ENCODE data around the gene CCSER2.
"Not testable (repeated sequence)": the region's sequence is repeated elsewhere in the genome, so short reads cannot be mapped to it uniquely, and the experiment has no call there.

Gene CCSER2

GRCh38 chr10:84314275-84314674, 14.1 kb upstream of the CCSER2 start:
- DNase-seq (ENCODE audit: low spot score), result no peak

- DNase-seq (ENCODE audit: low spot score), result no peak
These were observed 11.2 kb upstream of the CCSER2 start for GRCh38 chr10:84317174-84317573.

DNA sequence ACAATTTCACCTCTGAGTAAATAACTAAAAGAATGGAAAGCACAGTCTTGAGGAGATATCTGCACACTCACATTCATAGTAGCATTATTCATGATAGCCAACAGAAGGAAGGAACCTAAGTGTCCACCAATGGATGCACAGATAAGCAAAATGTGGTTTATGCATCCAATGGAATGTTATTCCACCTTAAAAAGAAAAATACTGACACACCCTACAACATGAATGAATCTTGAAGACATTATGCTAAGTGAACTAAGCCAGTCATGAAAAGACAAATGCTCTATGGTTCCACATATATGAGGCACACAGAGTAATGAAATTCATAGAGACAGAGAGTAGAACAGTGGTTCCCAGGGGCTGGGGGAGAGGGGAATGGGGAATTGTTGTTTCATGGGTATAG, 6.5 kb upstream of the CCSER2 start:
- no peak for DNase-seq (ENCODE audit: low spot score)

GRCh38 chr10:84323566-84323965, 4.8 kb upstream of the CCSER2 start:
- DNase-seq (ENCODE audit: low spot score), result not testable (repeated sequence)

GRCh38 chr10:84326995-84327394, 1.4 kb upstream of the CCSER2 start:
- not testable (repeated sequence) for DNase-seq (ENCODE audit: low spot score)

DNA sequence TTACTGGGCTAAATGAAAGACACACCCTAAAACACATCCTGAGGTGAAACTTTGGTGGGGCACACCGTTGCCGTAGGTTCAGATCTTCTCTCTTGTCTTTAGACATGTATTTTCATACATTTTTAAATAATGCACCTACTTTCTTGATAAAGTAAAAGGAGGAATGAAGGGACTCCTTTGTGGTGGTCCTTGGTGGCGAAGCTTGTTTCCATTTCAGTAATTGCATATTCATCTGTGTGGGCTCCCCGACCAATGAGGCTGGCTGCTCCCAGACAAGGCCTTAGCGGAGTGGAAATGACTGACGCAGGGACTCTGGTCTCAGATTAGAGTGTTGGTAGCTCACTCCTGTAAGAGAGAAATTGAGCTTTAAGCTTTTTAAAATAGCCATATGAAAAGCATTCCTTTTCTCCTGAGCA, 815 bp downstream of the CCSER2 start:
- no peak for DNase-seq (ENCODE audit: low spot score)

DNA sequence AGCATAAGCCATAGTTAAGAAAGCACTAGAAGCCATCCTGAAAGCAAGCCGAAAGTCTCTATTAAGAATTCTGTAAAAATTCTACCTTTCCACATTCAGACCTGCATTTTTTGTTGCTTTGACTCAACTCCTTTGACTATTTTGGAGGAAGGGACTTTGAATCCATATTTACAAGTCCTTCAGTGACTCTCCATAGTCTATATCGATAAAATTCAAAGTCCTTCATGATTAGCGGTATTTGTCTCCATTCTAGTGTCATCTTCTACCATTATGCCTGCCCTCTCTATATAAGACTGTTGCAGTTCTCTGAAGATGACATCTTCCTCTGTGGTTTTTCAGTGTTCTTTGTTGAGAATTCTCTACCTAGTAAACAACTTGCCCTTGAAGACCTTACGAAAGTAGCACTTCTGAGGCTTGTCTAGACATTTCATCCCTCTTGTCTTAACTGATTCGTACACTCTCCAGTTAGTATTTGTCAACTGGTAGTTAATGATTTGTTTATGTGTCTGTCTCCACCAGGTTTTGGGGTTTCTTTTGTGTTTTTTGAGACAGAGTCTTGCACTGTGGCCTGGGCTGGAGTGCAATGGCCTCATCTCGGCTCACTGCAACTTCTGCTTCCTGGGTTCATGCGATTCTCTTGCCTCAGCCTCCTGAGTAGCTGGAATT, 1.7 kb downstream of the CCSER2 start:
- no peak for DNase-seq (ENCODE audit: low spot score)

DNA sequence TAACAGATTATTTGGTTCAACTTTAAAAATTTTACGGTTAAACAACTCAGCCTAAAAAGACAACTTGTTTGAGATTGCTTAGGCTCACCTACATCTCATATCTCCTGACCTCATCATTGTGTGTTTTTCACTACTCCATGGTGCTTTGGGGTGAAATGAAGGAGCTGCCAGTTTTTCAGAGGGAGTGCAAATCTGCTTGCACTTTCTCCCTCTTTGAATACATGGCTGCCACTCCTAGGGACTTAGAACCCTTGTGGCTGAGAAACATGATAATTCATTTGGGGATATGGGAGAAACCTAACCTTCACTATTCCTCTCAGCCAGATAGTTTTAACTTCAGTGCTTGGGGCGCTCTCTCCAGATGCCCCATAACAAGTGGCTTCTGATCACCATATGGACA, 2.7 kb downstream of the CCSER2 start:
- DNase-seq (ENCODE audit: low spot score), result no peak

DNA sequence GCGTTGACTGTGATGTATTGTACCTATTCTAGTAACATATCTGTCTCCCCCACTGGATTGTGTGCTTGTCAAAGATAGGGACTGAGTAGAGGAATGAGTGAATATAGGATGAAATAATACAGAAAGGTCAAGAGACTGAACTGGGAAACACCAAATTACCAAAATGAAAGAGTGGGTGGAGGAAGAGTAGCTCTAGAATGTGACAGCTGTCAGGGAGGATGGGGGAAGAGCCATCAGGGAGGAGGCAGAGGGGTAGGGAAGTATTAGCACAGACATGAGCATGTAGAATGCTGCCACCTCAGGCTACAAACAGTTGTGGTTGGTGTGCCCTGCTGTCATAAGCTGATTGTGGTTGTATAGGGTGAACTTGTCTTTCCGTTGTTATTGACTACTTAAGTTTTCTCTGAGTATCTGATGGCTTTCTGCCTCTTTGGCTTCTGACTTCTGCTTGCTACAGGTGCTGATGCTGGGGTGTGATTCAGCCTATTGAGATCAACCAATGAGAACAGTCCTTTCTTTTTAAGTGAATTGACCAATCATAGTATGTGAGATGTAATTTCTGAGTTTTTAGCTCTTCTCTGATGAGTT, 5.6 kb downstream of the CCSER2 start:
- no peak for DNase-seq (ENCODE audit: low spot score)

DNA sequence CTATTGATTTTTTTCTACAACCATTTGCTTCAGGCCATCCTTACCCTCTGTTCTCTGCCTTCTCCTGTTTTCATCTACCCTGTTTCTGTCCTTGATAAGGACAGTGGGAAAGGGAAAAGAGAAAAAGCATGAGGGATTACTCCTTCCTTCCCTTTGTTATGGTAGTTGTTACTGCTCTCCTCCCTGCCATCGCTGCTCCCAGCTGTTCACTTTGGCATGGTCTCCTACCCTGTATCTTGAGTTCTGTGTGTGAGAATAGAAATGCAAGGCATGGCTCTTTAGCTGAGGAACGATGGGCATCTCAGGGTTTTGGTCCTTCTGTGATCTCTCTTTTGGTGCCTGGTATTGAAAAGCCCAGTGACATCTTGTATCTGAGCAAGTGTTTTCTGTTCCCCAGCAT, 6.4 kb downstream of the CCSER2 start:
- DNase-seq (ENCODE audit: low spot score), result no peak

GRCh38 chr10:84335516-84335915, 7.1 kb downstream of the CCSER2 start:
- DNase-seq (ENCODE audit: low spot score), result no peak

- DNase-seq (ENCODE audit: low spot score), result no peak
These were observed 8.2 kb downstream of the CCSER2 start for GRCh38 chr10:84336406-84337090.

GRCh38 chr10:84337199-84337598, 8.8 kb downstream of the CCSER2 start:
- DNase-seq (ENCODE audit: low spot score), result no peak

DNA sequence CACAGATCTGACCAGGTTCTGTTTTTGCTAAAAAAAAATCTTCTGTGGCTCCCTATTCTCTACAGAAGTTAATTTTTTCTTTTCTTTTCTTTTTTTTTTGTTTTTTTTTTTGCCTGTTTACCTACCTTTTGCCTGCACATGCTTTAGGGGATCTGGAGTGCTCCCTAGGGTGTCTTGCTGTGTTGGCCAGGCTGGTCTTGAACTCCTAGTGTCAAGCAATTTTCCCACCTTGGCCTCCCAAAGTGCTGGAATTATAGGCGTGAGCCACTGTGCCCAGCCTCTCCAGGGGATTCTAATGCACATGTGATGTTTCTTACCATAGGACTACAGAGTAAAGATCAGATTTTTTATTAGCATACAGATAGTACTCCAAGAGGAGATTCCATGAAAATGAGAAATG, 10.6 kb downstream of the CCSER2 start:
- no peak for DNase-seq (ENCODE audit: low spot score)

- DNase-seq (ENCODE audit: low spot score), result no peak
These were observed 11.8 kb downstream of the CCSER2 start for GRCh38 chr10:84340187-84340586.

- no peak for DNase-seq (ENCODE audit: low spot score)
These were observed 12.5 kb downstream of the CCSER2 start for GRCh38 chr10:84340632-84341537.

DNA sequence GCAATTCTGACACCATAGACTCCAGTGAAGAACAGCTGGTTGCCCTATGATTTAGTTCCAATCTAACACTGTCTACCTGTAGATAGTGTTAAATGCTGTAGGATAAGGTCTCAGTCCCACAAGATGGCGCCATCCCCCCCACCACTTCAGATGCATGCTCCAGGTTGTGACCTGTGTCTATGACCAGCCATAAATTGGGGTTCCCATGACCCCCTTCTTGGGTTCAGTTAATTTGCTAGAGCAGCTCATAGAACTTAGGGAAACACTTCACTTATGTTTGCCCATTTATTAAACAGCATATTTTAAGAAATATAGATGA, 13.1 kb downstream of the CCSER2 start:
- no peak for DNase-seq (ENCODE audit: low spot score)

- DNase-seq (ENCODE audit: low spot score), result no peak
These were observed 13.6 kb downstream of the CCSER2 start for GRCh38 chr10:84341983-84342382.

DNA sequence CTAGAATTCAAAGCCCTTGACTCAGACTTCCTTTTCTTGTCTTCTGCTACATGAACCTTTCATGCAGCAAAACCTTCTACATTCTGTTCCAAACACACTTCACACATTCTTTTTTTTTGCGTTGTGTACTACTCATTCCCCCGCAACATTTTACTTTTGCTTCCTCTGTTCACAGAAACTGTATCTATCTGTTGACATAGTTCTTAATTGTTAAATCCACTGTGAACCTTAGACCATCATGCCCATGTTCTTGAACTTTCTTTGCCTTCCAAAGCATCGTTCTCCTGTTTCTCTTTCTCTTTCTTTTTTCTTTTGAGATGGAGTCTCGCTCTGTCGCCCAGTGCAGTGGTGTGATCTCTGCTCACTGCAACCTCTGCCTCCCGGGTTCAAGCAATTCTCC, 14.2 kb downstream of the CCSER2 start:
- DNase-seq (ENCODE audit: low spot score), result no peak

GRCh38 chr10:84343831-84344230, 15.4 kb downstream of the CCSER2 start:
- DNase-seq (ENCODE audit: low spot score), result no peak

GRCh38 chr10:84344526-84344925, 16.1 kb downstream of the CCSER2 start:
- DNase-seq (ENCODE audit: low spot score), result no peak

DNA sequence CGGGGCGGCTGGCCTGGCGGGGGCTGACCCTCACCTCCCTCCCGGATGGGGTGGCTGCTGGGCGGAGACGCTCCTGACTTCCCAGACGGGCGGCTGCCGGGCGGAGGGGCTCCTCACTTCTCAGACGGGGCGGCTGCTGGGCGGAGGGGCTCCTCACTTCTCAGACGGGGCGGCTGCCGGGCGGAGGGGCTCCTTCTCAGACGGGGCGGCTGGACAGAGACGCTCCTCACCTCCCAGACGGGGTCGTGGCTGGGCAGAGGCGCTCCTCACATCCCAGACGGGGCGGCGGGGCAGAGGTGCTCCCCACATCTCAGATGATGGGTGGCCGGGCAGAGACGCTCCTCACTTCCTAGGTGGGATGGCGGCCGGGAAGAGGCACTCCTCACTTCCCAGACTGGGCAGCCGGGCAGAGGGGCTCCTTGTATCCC, 19.2 kb downstream of the CCSER2 start:
- not testable (repeated sequence) for DNase-seq (ENCODE audit: low spot score)

GRCh38 chr10:84348447-84348846, 20.1 kb downstream of the CCSER2 start:
- no peak for DNase-seq (ENCODE audit: low spot score)
